ENCODE results near the gene UNC80. TPM values are rescaled to one million over a fixed set of nuclear protein-coding genes. Genes with fewer than 3 reads are reported as not detected.

The UNC80 gene
- total and polyA plus RNA-seq, 2 of the 13 experiments (the other 11 are each of a cell fraction or from before 2014, with no cell fraction given): not detected

GRCh38 chr2:209767316-209767715 lies 4.3 kb upstream of the UNC80 start:
- no peak for ATAC-seq
- TF ChIP-seq ZFX (CRISPR knock-in tag; IDR thresholded peaks at IDR 0.05; ENCODE audit: low read depth) (no peak), YEATS4 (CRISPR knock-in tag; IDR thresholded peaks at IDR 0.05; ENCODE audit: borderline replicate concordance) (no peak)
- H3K27ac ChIP-seq (ENCODE audit: extremely low read length, insufficient read depth, low read length): no peak overlapping the region
- no peaks in the 10 kb centered on the region for H4K20me1 ChIP-seq (ENCODE audit: insufficient read depth, low read length)
- H3K9me3 ChIP-seq (ENCODE audit: low read length): no peaks in the 10 kb centered on the region
- H2AFZ ChIP-seq (ENCODE audit: low read length): no peak overlapping the region
- no peaks in the 10 kb centered on the region for H3K36me3 ChIP-seq (replicated peaks in 1 of 2; ENCODE audit: control insufficient read depth in 1 of 2, insufficient read depth in 2 of 2, low read length in 2 of 2)
- CTCF ChIA-PET (ENCODE audit: low intra/inter-chr PET ratio, low total read pairs): no interaction called here
- H3K79me2 ChIP-seq (ENCODE audit: insufficient read depth, low read length): no peaks in the 10 kb centered on the region
- no peaks in the 10 kb centered on the region; a peak in 1 of 5 replicates for H3K27me3 ChIP-seq (ENCODE audit: control insufficient read depth in 1 of 2, insufficient read depth in 2 of 2, low read length in 2 of 2)
- H3K9ac ChIP-seq (ENCODE audit: insufficient read depth, low read depth, low read length): no peak overlapping the region
- FAIRE-seq: no peak
- H3K4me1 ChIP-seq (ENCODE audit: insufficient read depth, low read length): no peaks in the 10 kb centered on the region
- POLR2A ChIA-PET: no interaction called here
- BruUV-seq (replicated peaks): no TSS peak
- H3K4me3 ChIP-seq (replicated peaks in 1 of 3; ENCODE audit: insufficient read depth in 1 of 3, low read depth in 2 of 3, low read length in 3 of 3): no peak overlapping the region
- 0% methylated on average over 2 of the region's 2 CpGs for WGBS (ENCODE audit: low lambda C conversion rate)
- DNase-seq (ENCODE audit: low spot score): no peak
- intact Hi-C loops (cut with micrococcal nuclease; ENCODE audit: unreplicated experiment) (no loop called here), in situ Hi-C loops (cut with HindIII; ENCODE audit: extremely low pct_ligation_motif_present, low pct_unique_long_range_greater_than_20kb) (no loop called here)
- no peak overlapping the region for H3K4me2 ChIP-seq (ENCODE audit: low read depth, low read length)

GRCh38 chr2:209768557-209768956 lies 3.1 kb upstream of the UNC80 start:
- no peak for FAIRE-seq

More at GRCh38 chr2:209768557-209768956, 3.1 kb upstream of the UNC80 start:
- no peaks in the 10 kb centered on the region for H3K36me3 ChIP-seq (replicated peaks in 1 of 2; ENCODE audit: control insufficient read depth in 1 of 2, insufficient read depth in 2 of 2, low read length in 2 of 2)
- no peak overlapping the region for H3K4me2 ChIP-seq (ENCODE audit: low read depth, low read length)
- H3K79me2 ChIP-seq (ENCODE audit: insufficient read depth, low read length): no peaks in the 10 kb centered on the region
- no peak overlapping the region for H2AFZ ChIP-seq (ENCODE audit: low read length)
- ChIA-PET CTCF (ENCODE audit: low intra/inter-chr PET ratio, low total read pairs) (no interaction called here), POLR2A (no interaction called here)
- H3K4me3 ChIP-seq (replicated peaks in 1 of 3; ENCODE audit: insufficient read depth in 1 of 3, low read depth in 2 of 3, low read length in 3 of 3): no peak overlapping the region
- H4K20me1 ChIP-seq (ENCODE audit: insufficient read depth, low read length): no peaks in the 10 kb centered on the region
- no peaks in the 10 kb centered on the region for H3K9me3 ChIP-seq (ENCODE audit: low read length)
- H3K27me3 ChIP-seq (ENCODE audit: control insufficient read depth in 1 of 2, insufficient read depth in 2 of 2, low read length in 2 of 2): no peaks in the 10 kb centered on the region; a peak in 1 of 5 replicates
- BruUV-seq (replicated peaks): no TSS peak
- H3K4me1 ChIP-seq (ENCODE audit: insufficient read depth, low read length): no peaks in the 10 kb centered on the region
- ATAC-seq: no peak
- in situ Hi-C loops (cut with HindIII; ENCODE audit: extremely low pct_ligation_motif_present, low pct_unique_long_range_greater_than_20kb): no loop called here
- intact Hi-C loops (cut with micrococcal nuclease; ENCODE audit: unreplicated experiment): no loop called here
- no peak overlapping the region for H3K27ac ChIP-seq (ENCODE audit: extremely low read length, insufficient read depth, low read length)
- no peak overlapping the region for H3K9ac ChIP-seq (ENCODE audit: insufficient read depth, low read depth, low read length)
- TF ChIP-seq ZNF207 (IDR thresholded peaks at IDR 0.05; ENCODE audit: borderline replicate concordance) (no peak), CEBPB (IDR thresholded peaks at IDR 0.05; ENCODE audit: borderline replicate concordance, low read depth, low read length) (peak; percentile 87)
- DNase-seq (ENCODE audit: low spot score): no peak
